ENCODE data around the gene FTCDNL1.

FTCDNL1 gene

GRCh38 chr2:199778655-199779054, 72.3 kb downstream of the FTCDNL1 start:
- no peak for DNase-seq

GRCh38 chr2:199777916-199778315, 73.1 kb downstream of the FTCDNL1 start:
- no peak for DNase-seq

GRCh38 chr2:199777315-199777714, 73.7 kb downstream of the FTCDNL1 start:
- DNase-seq, result no peak

- DNase-seq, result no peak
Observed at GRCh38 chr2:199775267-199775666, 75.7 kb downstream of the FTCDNL1 start.

- DNase-seq, result no peak
Observed at GRCh38 chr2:199772035-199772976, 78.7 kb downstream of the FTCDNL1 start.

- no peak for DNase-seq
Observed at GRCh38 chr2:199770716-199771115, 80.3 kb downstream of the FTCDNL1 start.

GRCh38 chr2:199765646-199766045, 85.3 kb downstream of the FTCDNL1 start:
- DNase-seq, result no peak

GRCh38 chr2:199764273-199764800, 86.7 kb downstream of the FTCDNL1 start:
- no peak for DNase-seq

GRCh38 chr2:199762963-199763362, 88.0 kb downstream of the FTCDNL1 start:
- no peak for DNase-seq

- DNase-seq, result no peak
Observed at GRCh38 chr2:199760574-199760973, 90.4 kb downstream of the FTCDNL1 start.

GRCh38 chr2:199757233-199757870, 93.6 kb downstream of the FTCDNL1 start:
- DNase-seq, result no peak

GRCh38 chr2:199756743-199757142, 94.2 kb downstream of the FTCDNL1 start:
- no peak for DNase-seq

GRCh38 chr2:199756211-199756610, 94.8 kb downstream of the FTCDNL1 start:
- DNase-seq, result no peak

- no peak for DNase-seq
Observed at GRCh38 chr2:199754766-199755165, 96.2 kb downstream of the FTCDNL1 start.

GRCh38 chr2:199751492-199752120, 99.4 kb downstream of the FTCDNL1 start:
- DNase-seq, result no peak

GRCh38 chr2:199749571-199749970, 101.4 kb downstream of the FTCDNL1 start:
- no peak for DNase-seq

- no peak for DNase-seq
Observed at GRCh38 chr2:199744724-199745123, 106.3 kb downstream of the FTCDNL1 start.

- no peak for DNase-seq
Observed at GRCh38 chr2:199744260-199744659, 106.7 kb downstream of the FTCDNL1 start.

- DNase-seq, result no peak
Observed at GRCh38 chr2:199743415-199744120, 107.4 kb downstream of the FTCDNL1 start.

GRCh38 chr2:199742884-199743283, 108.1 kb downstream of the FTCDNL1 start:
- no peak for DNase-seq

- no peak for DNase-seq
Observed at GRCh38 chr2:199740111-199740428, 110.9 kb downstream of the FTCDNL1 start.

GRCh38 chr2:199739413-199740110, 111.4 kb downstream of the FTCDNL1 start:
- peak; percentile 42 for DNase-seq
